OCI-LY7 (cell line): ENCODE results near the gene CRELD1. TPM values are rescaled to one million over a fixed set of nuclear protein-coding genes. Genes with fewer than 3 reads are reported as not detected.
"Not testable (repeated sequence)": the region's sequence is repeated elsewhere in the genome, so short reads cannot be mapped to it uniquely, and the experiment has no call there.

Experiments
- BruUV-seq: library from RNA; stranded (reverse); fragments of 400-500 nt; replicated peaks from 2 replicates; lab custom pipeline; 2021; lab: Mats Ljungman, UMichigan
- CTCF ChIA-PET: fragments of 300-600 bp; sonication (Branson Sonifier 250); formaldehyde crosslinking; loops from one replicate; lab custom pipeline; 2022; ENCODE audit warnings: antibody characterized with exemption; ENCODE audit not compliant: unreplicated experiment; lab: Charles Lee
- POLR2A ChIA-PET: fragments of 300-600 bp; sonication (Branson Sonifier 250); formaldehyde crosslinking; loops from one replicate; lab custom pipeline; 2022; ENCODE audit warnings: antibody characterized with exemption; lab: Charles Lee
- DNase-seq: peaks from one replicate; pipeline ENCODE4 v3.0.0-alpha.2; 2015; ENCODE audit warnings: low spot score
- H2AFZ ChIP-seq: fragments of 200-600 bp; sonication (generic), shearing (Covaris generic); 2 replicates; pipeline ENCODE4 v1.6.1; 2014; ENCODE audit warnings: mild to moderate bottlenecking, antibody characterized with exemption, low read length, moderate library complexity
- H3K27ac ChIP-seq: fragments of 200-600 bp; sonication (generic); 2 replicates; pipeline ENCODE4 v1.5.1; 2014; ENCODE audit warnings: mixed run types, low read depth, mild to moderate bottlenecking, moderate library complexity, low read length, inconsistent platforms; ENCODE audit not compliant: poor library complexity, severe bottlenecking
- H3K36me3 ChIP-seq: fragments of 200-600 bp; sonication (generic); 2 replicates; pipeline ENCODE4 v1.6.1; 2014; ENCODE audit warnings: mild to moderate bottlenecking, antibody characterized with exemption, low read length, moderate library complexity, mixed read lengths; ENCODE audit not compliant: insufficient read depth
- H3K4me1 ChIP-seq: fragments of 200-600 bp; sonication (generic); 2 replicates; pipeline ENCODE4 v1.5.1; 2014; ENCODE audit warnings: mild to moderate bottlenecking, low read length; ENCODE audit not compliant: insufficient read depth, poor library complexity, severe bottlenecking
- H3K4me2 ChIP-seq: fragments of 200-600 bp; sonication (generic); 2 replicates; pipeline ENCODE4 v1.6.1; 2014; ENCODE audit warnings: mild to moderate bottlenecking, low read length
- H3K4me3 ChIP-seq: fragments of 200-600 bp; sonication (generic); 2 replicates; pipeline ENCODE4 v1.5.1; 2014; ENCODE audit warnings: mild to moderate bottlenecking, low read depth, low read length; ENCODE audit not compliant: poor library complexity, severe bottlenecking
- H3K79me2 ChIP-seq: fragments of 200-600 bp; sonication (generic); 2 replicates; pipeline ENCODE4 v1.6.1; 2016; ENCODE audit warnings: low read depth, mild to moderate bottlenecking, low read length, moderate library complexity, mixed read lengths; ENCODE audit not compliant: insufficient read depth
- H3K9me2 ChIP-seq: fragments of 200-600 bp; sonication (generic); 2 replicates; pipeline ENCODE4 v1.6.1; 2016; ENCODE audit warnings: mild to moderate bottlenecking, low read length, mixed read lengths; ENCODE audit not compliant: insufficient read depth
- H3K9me3 ChIP-seq: fragments of 200-600 bp; sonication (generic); 2 replicates; pipeline ENCODE4 v1.6.1; 2014; ENCODE audit warnings: mild to moderate bottlenecking, mixed run types, low read length, mixed read lengths
- H4K20me1 ChIP-seq: fragments of 200-600 bp; sonication (generic); 2 replicates; pipeline ENCODE4 v1.6.1; 2014; ENCODE audit warnings: mild to moderate bottlenecking, antibody characterized with exemption, low read length, moderate library complexity, mixed read lengths; ENCODE audit not compliant: insufficient read depth
- EZH2phosphoT487 ChIP-seq: fragments of 200-600 bp; sonication (generic); IDR thresholded peaks from 2 replicates; pipeline ENCODE4 v1.6.1; 2018; ENCODE audit warnings: low read depth, borderline replicate concordance, mild to moderate bottlenecking, mixed run types, antibody characterized with exemption, low read length, moderate library complexity, mixed read lengths
- intact Hi-C: fragments of 100-400 bp; cut with micrococcal nuclease; formaldehyde crosslinking; loops from one replicate; pipeline ENCODE4 v1.10.0; 2022; ENCODE audit not compliant: unreplicated experiment
- total RNA-seq, 2 experiments: library from RNA; depleted of rRNA in 1 of 2; stranded (reverse); fragments of >200 nt in 1 of 2; shearing (Covaris generic) in 1 of 2; gene quantifications; 2 replicates each; pipeline ENCODE4 v1.2.3, GENCODE V29; 2014 to 2022
- TF ChIP-seq, protein P1 (sequence below): fragments of 200-600 bp; sonication (generic); conservative IDR thresholded peaks from 2 replicates; pipeline ENCODE4 v1.5.1; 2014; ENCODE audit warnings: mild to moderate bottlenecking, antibody characterized with exemption, low read length, moderate library complexity, mixed read lengths

Gene CRELD1
- total RNA-seq, 2 experiments from 2014 or later, result 20.9 to 23.4 TPM

DNA sequence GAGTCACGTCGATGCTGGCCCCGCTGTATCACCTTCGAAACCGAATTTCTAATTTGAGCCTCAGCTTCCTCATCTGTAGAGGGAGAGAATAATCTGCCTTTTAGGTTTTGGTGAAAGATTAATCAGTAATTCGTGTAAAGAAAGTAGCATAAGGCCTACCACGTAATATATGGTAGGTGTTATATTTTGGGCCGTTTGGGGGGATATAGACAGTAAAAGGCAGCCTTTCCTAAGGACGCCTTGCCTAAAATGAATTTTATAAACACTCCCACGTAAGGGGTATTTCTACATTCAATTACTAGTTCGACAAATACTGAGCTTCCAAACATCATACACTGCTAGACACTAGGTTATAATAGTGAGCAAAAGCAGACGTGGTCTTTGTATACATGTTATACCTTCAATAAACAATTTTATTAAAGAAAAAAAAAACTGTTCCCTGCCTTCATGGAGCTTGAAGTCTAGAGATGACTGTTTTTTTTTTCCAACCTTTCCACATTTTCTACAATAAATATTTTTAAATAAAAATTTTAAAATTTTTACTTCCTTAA, 42.5 kb upstream of the CRELD1 start:
- no peaks in the 10 kb centered on the region for H3K9me3 ChIP-seq
- peaks cover 11% of the 10 kb centered on the region for H3K4me1 ChIP-seq
- CTCF ChIA-PET, result no interaction called here
- H3K27ac ChIP-seq, result peak overlapping the region; percentile 60
- DNase-seq, result no peak
- intact Hi-C loops, result loop anchor here (2.0 kb wide), 1 partner anchor 40 kb away; no protein-coding TSS in a partner anchor
- H3K36me3 ChIP-seq, result peaks cover 37% of the 10 kb centered on the region
- TF ChIP-seq EZH2phosphoT487, result no peak
- TF ChIP-seq, protein P1, sequence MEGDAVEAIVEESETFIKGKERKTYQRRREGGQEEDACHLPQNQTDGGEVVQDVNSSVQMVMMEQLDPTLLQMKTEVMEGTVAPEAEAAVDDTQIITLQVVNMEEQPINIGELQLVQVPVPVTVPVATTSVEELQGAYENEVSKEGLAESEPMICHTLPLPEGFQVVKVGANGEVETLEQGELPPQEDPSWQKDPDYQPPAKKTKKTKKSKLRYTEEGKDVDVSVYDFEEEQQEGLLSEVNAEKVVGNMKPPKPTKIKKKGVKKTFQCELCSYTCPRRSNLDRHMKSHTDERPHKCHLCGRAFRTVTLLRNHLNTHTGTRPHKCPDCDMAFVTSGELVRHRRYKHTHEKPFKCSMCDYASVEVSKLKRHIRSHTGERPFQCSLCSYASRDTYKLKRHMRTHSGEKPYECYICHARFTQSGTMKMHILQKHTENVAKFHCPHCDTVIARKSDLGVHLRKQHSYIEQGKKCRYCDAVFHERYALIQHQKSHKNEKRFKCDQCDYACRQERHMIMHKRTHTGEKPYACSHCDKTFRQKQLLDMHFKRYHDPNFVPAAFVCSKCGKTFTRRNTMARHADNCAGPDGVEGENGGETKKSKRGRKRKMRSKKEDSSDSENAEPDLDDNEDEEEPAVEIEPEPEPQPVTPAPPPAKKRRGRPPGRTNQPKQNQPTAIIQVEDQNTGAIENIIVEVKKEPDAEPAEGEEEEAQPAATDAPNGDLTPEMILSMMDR, result no peak
- peak overlapping the region; percentile 92; the same call in 1 of the 2 replicates for H2AFZ ChIP-seq
- H4K20me1 ChIP-seq, result no peaks in the 10 kb centered on the region
- peak overlapping the region; percentile 95 for H3K4me3 ChIP-seq
- BruUV-seq, result TSS peak; percentile 75
- no peaks in the 10 kb centered on the region for H3K9me2 ChIP-seq
- POLR2A ChIA-PET, result interaction anchor here (0.7 to 3.2 kb wide), 10 partner anchors 11 to 1796 kb away, joined by 3 to 17 read pairs (median 3); partner anchors contain the start of genes ARPC4, CIDEC and CRELD1
- H3K4me2 ChIP-seq, result peak overlapping the region; percentile 67
- H3K79me2 ChIP-seq, result peaks cover 37% of the 10 kb centered on the region

DNA sequence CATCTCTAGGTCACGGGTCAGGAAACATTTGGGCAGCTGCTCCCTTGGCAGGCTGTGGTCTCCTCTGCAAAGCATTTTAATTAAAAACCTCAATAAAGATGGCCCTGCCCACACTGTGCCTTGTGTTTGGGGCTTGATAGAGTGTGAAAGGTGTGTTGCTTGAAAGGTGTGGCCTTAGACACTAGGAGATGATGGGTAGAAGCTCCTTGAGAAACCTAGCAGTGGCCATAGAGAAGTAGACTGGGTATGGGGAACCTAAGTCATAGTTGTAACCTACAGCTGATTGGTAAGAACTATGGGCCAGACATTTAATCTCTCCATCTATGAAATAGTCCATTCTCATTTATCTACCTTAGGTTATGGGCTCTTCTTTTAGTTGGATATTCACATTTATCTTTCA, 39.9 kb upstream of the CRELD1 start:
- H3K36me3 ChIP-seq, result peaks cover 45% of the 10 kb centered on the region
- TF ChIP-seq, protein P1, result no peak
- no peak for TF ChIP-seq EZH2phosphoT487
- H3K9me2 ChIP-seq, result no peaks in the 10 kb centered on the region
- H3K27ac ChIP-seq, result no peak overlapping the region
- BruUV-seq, result no TSS peak
- H4K20me1 ChIP-seq, result no peaks in the 10 kb centered on the region
- H3K79me2 ChIP-seq, result peaks cover 37% of the 10 kb centered on the region
- CTCF ChIA-PET, result no interaction called here
- no peak overlapping the region for H3K4me2 ChIP-seq
- no peak overlapping the region for H3K4me3 ChIP-seq
- intact Hi-C loops, result no loop called here
- H3K9me3 ChIP-seq, result no peaks in the 10 kb centered on the region
- no peak overlapping the region for H2AFZ ChIP-seq
- no peak for DNase-seq
- POLR2A ChIA-PET, result interaction anchor here (1.0 kb wide), 1 partner anchor 19 kb away, joined by 5 read pairs; no protein-coding TSS in a partner anchor
- peaks cover 11% of the 10 kb centered on the region for H3K4me1 ChIP-seq

DNA sequence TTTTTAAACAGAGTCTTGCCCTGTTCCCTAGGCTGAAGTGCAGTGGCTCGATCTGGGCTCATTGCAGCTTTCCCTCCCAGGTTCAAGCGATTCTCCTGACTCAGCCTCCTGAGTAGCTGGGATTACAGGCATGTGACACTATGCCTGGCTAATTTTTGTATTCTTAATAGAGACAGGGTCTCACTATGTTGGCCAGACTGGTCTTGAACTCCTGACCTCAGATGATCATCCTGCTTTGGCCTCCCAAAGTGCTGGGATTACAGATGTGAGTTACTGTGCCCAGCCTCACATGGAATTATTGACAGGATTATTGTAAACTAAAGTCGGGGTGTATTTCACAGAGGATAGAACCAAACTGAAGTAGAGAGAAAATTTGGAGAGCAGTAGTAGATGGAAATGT, 37.9 kb upstream of the CRELD1 start:
- H2AFZ ChIP-seq, intact Hi-C loops, H3K9me2 ChIP-seq, H3K4me3 ChIP-seq, DNase-seq, BruUV-seq, H3K9me3 ChIP-seq, H3K4me1 ChIP-seq, CTCF ChIA-PET, H3K4me2 ChIP-seq, H4K20me1 ChIP-seq, H3K27ac ChIP-seq: not testable (repeated sequence)
- Histone ChIP-seq H3K79me2 (peaks cover 35% of the 10 kb centered on the region), H3K36me3 (peaks cover 45% of the 10 kb centered on the region)
- POLR2A ChIA-PET, result interaction anchor here (0.5 kb wide), 1 partner anchor 1815 kb away, joined by 3 read pairs; no protein-coding TSS in a partner anchor

DNA sequence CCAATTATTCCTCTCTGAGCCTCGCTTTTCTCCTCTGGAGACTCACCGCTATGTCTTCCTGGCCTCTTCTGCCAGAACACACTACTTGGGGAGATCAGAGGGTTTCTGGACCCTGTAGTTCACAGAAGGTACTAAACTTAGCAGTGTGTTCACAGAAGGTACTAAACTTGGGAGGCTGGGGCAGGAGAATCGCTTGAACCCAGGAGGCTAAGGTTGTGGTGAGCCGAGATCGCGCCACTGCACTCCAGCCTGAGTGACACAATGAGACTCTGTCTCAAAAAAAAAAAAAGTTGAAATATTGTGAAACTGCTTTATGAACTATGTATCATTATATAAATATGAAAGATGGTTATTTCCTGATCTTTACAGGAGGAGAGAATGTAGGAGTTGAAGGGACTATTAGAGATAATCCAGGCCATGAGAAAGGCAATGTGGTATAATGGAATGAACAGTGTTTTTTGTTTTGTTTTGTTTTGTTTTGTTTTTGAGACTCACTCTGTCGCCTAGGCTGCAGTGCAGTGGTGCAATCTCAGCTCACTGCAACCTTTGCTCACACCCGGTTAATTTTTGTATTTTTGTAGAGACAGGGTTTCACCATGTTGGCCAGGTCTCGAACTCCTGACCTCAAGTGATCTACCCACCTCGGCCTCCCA, 36.8 kb upstream of the CRELD1 start:
- H3K4me3 ChIP-seq, CTCF ChIA-PET, intact Hi-C loops, H3K4me1 ChIP-seq, H3K9me2 ChIP-seq, H2AFZ ChIP-seq, DNase-seq, H3K9me3 ChIP-seq, POLR2A ChIA-PET, H3K4me2 ChIP-seq, BruUV-seq, H4K20me1 ChIP-seq, H3K27ac ChIP-seq: not testable (repeated sequence)
- Histone ChIP-seq H3K36me3 (peaks cover 44% of the 10 kb centered on the region), H3K79me2 (peaks cover 24% of the 10 kb centered on the region)
